Upper lobe of left lung (tissue), 4 donors: ENCODE results near the gene BMP6.

Experiments
- CTCF ChIP-seq, 6 experiments: fragments of 450-650 bp in 4 of 6; fragments of 200-600 bp in 2 of 6; sonication (generic) in 2 of 6; IDR thresholded peaks; one replicate each; pipeline ENCODE4 v1.5.1; 2016 to 2019; ENCODE audit warnings: antibody characterized with exemption in 6 of 6
- POLR2A ChIP-seq, 4 donors: fragments of 450-650 bp; IDR thresholded peaks; one replicate each; pipeline ENCODE4 v1.5.1; 2016 to 2017; ENCODE audit warnings: antibody characterized with exemption in 4 of 4, mild to moderate bottlenecking in 2 of 4
- POLR2AphosphoS5 ChIP-seq, 2 donors: sonication (generic); formaldehyde crosslinking; IDR thresholded peaks; one replicate each; pipeline ENCODE4 v1.5.1; 2017; ENCODE audit warnings: antibody characterized with exemption in 2 of 2

GRCh38 chr6:7730784-7731227 lies 4.9 kb downstream of the BMP6 start:
- TF ChIP-seq CTCF (IDR thresholded peaks at IDR 0.05) (no peak), POLR2AphosphoS5 (IDR thresholded peaks at IDR 0.05) (no peak), POLR2A (IDR thresholded peaks at IDR 0.05) (no peak)
